Erythroblast (primary cell): ENCODE results near the gene NOS1AP.

ENCODE experiments used
- GATA1 ChIP-seq: IDR thresholded peaks from 2 replicates; pipeline ENCODE4 v1.6.1; 2011; ENCODE audit warnings: low read depth, mild to moderate bottlenecking, control low read depth, low read length, moderate library complexity
- POLR2A ChIP-seq: IDR thresholded peaks from 2 replicates; pipeline ENCODE4 v1.6.1; 2011; ENCODE audit warnings: mild to moderate bottlenecking, low read length

- TF ChIP-seq POLR2A = no peak
- TF ChIP-seq GATA1 = no peak
These were observed 88.0 kb downstream of the NOS1AP start for GRCh38 chr1:162157469-162157868.
